Ovary (tissue), 9 donors: Measurements from ENCODE around the gene BAHCC1. TPM values are rescaled to one million over a fixed set of nuclear protein-coding genes. Genes with fewer than 3 reads are reported as not detected.

ENCODE experiments used
- DNase-seq, 5 donors: peaks; one replicate each; pipeline ENCODE4 v3.0.0-alpha.2; 2019 to 2020
- H3K27ac ChIP-seq, 2 donors: fragments of 200-600 bp; one replicate each; pipeline versions ENCODE4 v1.5.1 to v1.8.0; 2019 to 2022
- H3K27me3 ChIP-seq: fragments of 200-600 bp; one replicate; pipeline ENCODE4 v1.8.0; 2022
- H3K36me3 ChIP-seq: fragments of 200-600 bp; sonication (generic); one replicate; pipeline ENCODE4 v1.5.1; 2019
- H3K4me1 ChIP-seq: one replicate; pipeline ENCODE4 v1.8.1; 2013; ENCODE audit warnings: mild to moderate bottlenecking, moderate library complexity; ENCODE audit not compliant: insufficient read depth
- H3K4me3 ChIP-seq: fragments of 200-600 bp; sonication (generic); one replicate; pipeline ENCODE4 v1.5.1; 2017
- H3K9me3 ChIP-seq, 2 donors: fragments of 200-600 bp in 1 of 2; sonication (generic) in 1 of 2; one replicate each; pipeline versions ENCODE4 v1.5.1 to v1.8.1; 2013 to 2019; ENCODE audit warnings: mild to moderate bottlenecking in 1 of 2, moderate library complexity in 1 of 2
- EP300 ChIP-seq: sonication (generic); formaldehyde crosslinking; IDR thresholded peaks from one replicate; pipeline ENCODE4 v1.6.1; 2017; ENCODE audit warnings: antibody characterized with exemption
- POLR2A ChIP-seq: fragments of 450-650 bp; IDR thresholded peaks from one replicate; pipeline ENCODE4 v1.6.1; 2017; ENCODE audit warnings: antibody characterized with exemption, mild to moderate bottlenecking, moderate library complexity
- WGBS, 3 donors: extraction: QIAGEN DNeasy Blood & Tissue Kit in 1 of 3; methylation state at CpG; one replicate each; pipeline versions ENCODE4 v1.1.5 to v1.1.7; 2013 to 2017; 5-methylcytosine and 5-hydroxymethylcytosine counted together
- intact Hi-C, 4 donors: fragments of 100-400 bp; cut with DNase I; formaldehyde crosslinking; loops; one replicate each; pipeline versions ENCODE4 v1.11.0 to v1.15.1; 2022 to 2023
- polyA plus RNA-seq, 2 donors: library from polyadenylated mRNA; stranded (reverse); fragments of 200-250 nt in 1 of 2; fragments of 350-450 nt in 1 of 2; fragmentation: Illumina TruSeq in 1 of 2; extraction: RNeasy Lipid Tissue Mini Kit (QIAGEN cat#74804) in 1 of 2; gene quantifications; one replicate each; pipeline ENCODE4 v1.2.3, GENCODE V29; 2013 to 2014
- total RNA-seq, 7 donors: library from RNA; depleted of rRNA in 2 of 7; stranded (reverse); fragments of >200 nt in 2 of 7; fragmentation: NEBNext Ultra II Directional in 3 of 7; extraction: Animal tissue kit (Norgen Biotek cat#: 25700) in 3 of 7; gene quantifications; one replicate each; pipeline versions ENCODE4 v1.1.0 to v1.2.4, GENCODE V29; 2016 to 2023
- TF ChIP-seq, protein P1 (sequence below), 3 donors: fragments of 450-650 bp in 2 of 3; fragments of 200-600 bp in 1 of 3; IDR thresholded peaks; one replicate each; pipeline versions ENCODE4 v1.5.1 to v1.8.0; 2016 to 2022; ENCODE audit warnings: antibody characterized with exemption in 3 of 3, mild to moderate bottlenecking in 1 of 3
- donor health status: DM: no; HTN: no; CAD: no; lungs with moderate emphysema.
- donor health status: DM: no; HTN: no; CAD: no.
- donor health status: Bipolar disorder and iron deficiency.
- donor health status: DM: yes; HTN: yes; CAD: no.
- donor health status: DM: no; HTN: no; CAD: no.
- donor health status: DM: yes; HTN: yes; CAD: no.

The BAHCC1 gene
- total and polyA plus RNA-seq, 9 donors: 1.9 to 31.9 (median 18.4) TPM

DNA sequence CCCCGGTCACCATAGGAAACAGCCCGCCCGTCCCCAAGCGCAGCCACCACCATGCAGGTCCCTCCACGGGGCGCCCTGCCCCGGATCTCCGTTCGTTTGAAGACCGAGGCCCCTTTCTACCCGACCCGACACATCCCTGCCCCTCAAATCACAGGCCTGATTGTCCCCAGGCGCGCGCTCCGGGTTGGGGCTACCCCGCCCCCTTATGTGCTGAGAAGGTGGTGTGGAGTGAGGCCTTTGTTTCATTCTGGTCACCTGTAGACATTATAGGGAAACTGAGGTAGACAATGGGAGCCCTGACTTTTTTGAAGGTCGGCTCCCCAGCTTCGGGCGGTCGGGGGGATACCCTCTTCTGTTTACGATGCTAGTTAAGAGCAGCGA, 118.1 kb downstream of the BAHCC1 start:
- peak; percentile 67 to 79 (median 74) for DNase-seq

DNA sequence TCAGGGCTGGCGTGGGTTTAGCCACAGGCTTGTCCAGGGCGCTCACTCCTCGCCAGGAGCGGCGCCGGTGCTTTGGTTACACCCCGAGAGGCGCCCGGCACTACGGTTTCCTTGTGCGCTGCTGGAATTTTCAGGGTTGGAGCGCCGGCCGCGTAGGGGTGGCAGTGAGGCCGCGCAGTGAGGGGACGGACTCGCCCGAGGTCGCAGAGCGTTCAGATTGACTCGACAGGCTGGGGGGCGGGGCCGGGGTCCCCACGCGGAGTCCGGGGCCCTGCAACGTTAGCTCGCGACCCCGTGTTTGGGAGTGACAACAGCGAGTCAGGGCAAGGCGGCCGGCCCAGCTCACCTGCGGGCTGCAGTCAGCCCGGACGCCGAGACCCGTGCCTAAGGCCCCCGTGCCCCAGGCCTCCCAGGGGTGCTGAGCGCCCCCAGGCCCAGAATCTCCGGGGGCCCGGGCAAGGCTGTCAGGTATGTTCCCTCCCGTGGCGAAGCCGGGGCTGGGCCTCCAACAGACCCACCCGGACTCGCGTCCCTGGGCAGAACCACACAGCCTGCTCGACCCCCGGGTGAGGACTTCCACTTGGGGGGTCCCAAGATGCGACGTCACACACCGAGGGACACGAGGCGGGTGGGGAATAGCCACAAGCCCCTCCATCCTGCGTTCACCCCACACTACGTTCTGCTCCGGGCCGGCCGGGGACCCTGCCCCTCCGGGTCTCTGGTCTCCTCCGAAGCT, 118.7 kb downstream of the BAHCC1 start:
- intact Hi-C loops: loop anchor here in 2 of 4 donors (5.0 kb wide), 2 partner anchors 112 to 117 kb away; partner anchors contain the start of gene BAHCC1 (in 1 of the 2)

More for the DNA sequence above, 118.1 kb downstream of the BAHCC1 start:
- intact Hi-C loops: loop anchor here in 2 of 4 donors (5.0 kb wide), 2 partner anchors 111 to 116 kb away; partner anchors contain the start of gene BAHCC1 (in 1 of the 2)
- peaks cover 14% of the 10 kb centered on the region for H3K4me1 ChIP-seq
- H3K9me3 ChIP-seq: no peaks in the 10 kb centered on the region
- H3K36me3 ChIP-seq: no peaks in the 10 kb centered on the region
- TF ChIP-seq POLR2A (no peak), EP300 (no peak)
- TF ChIP-seq, protein P1, sequence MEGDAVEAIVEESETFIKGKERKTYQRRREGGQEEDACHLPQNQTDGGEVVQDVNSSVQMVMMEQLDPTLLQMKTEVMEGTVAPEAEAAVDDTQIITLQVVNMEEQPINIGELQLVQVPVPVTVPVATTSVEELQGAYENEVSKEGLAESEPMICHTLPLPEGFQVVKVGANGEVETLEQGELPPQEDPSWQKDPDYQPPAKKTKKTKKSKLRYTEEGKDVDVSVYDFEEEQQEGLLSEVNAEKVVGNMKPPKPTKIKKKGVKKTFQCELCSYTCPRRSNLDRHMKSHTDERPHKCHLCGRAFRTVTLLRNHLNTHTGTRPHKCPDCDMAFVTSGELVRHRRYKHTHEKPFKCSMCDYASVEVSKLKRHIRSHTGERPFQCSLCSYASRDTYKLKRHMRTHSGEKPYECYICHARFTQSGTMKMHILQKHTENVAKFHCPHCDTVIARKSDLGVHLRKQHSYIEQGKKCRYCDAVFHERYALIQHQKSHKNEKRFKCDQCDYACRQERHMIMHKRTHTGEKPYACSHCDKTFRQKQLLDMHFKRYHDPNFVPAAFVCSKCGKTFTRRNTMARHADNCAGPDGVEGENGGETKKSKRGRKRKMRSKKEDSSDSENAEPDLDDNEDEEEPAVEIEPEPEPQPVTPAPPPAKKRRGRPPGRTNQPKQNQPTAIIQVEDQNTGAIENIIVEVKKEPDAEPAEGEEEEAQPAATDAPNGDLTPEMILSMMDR (IDR thresholded peaks at IDR 0.05): no peak
- H3K4me3 ChIP-seq: peak overlapping the region; percentile 93
- 0 to 1% (median 1%) methylated on average over 20 to 23 of the region's 23 CpGs for WGBS, 3 donors
- peak overlapping the region; percentile 98 to 100 for H3K27ac ChIP-seq
- no peaks in the 10 kb centered on the region for H3K27me3 ChIP-seq

DNA sequence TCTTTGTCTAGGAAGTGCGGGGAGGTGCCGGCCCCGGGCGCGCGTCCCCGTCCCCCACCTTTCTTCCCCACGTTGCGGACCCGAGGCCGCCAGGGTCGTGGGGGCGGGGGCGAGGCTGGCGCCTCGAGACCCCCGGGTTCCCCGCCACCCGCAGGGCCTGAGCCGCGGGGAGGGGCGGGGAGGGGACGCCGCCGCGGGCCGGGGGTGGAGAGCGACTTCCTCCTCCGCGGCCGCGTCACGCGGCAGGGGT, 119.2 kb downstream of the BAHCC1 start:
- Histone ChIP-seq H3K27me3 (no peaks in the 10 kb centered on the region), H3K9me3 (no peaks in the 10 kb centered on the region), H3K36me3 (no peaks in the 10 kb centered on the region), H3K4me3 (peak overlapping the region; percentile 93), H3K4me1 (peaks cover 14% of the 10 kb centered on the region), H3K27ac (peak overlapping the region; percentile 98 to 100)
- intact Hi-C loops: loop anchor here in 2 of 4 donors (5.0 kb wide), 2 partner anchors 112 to 117 kb away; partner anchors contain the start of gene BAHCC1 (in 1 of the 2)
- TF ChIP-seq POLR2A (no peak), EP300 (no peak)
- TF ChIP-seq, protein P1 (IDR thresholded peaks at IDR 0.05): no peak
- 0 to 4% (median 1%) methylated on average over 7 to 34 of the region's 34 CpGs for WGBS, 3 donors
- DNase-seq: no peak

More for the DNA sequence above, 118.7 kb downstream of the BAHCC1 start:
- DNase-seq: peak; percentile 61 to 81 (median 70)
- 0 to 1% (median 1%) methylated on average over 60 to 64 of the region's 64 CpGs for WGBS, 3 donors
- Histone ChIP-seq H3K27ac (peak overlapping the region; percentile 98 to 100), H3K4me1 (peaks cover 13% of the 10 kb centered on the region), H3K4me3 (peak overlapping the region; percentile 93), H3K36me3 (no peaks in the 10 kb centered on the region), H3K9me3 (no peaks in the 10 kb centered on the region), H3K27me3 (no peaks in the 10 kb centered on the region)
- TF ChIP-seq, protein P1 (IDR thresholded peaks at IDR 0.05): no peak
- TF ChIP-seq POLR2A (no peak), EP300 (no peak)

DNA sequence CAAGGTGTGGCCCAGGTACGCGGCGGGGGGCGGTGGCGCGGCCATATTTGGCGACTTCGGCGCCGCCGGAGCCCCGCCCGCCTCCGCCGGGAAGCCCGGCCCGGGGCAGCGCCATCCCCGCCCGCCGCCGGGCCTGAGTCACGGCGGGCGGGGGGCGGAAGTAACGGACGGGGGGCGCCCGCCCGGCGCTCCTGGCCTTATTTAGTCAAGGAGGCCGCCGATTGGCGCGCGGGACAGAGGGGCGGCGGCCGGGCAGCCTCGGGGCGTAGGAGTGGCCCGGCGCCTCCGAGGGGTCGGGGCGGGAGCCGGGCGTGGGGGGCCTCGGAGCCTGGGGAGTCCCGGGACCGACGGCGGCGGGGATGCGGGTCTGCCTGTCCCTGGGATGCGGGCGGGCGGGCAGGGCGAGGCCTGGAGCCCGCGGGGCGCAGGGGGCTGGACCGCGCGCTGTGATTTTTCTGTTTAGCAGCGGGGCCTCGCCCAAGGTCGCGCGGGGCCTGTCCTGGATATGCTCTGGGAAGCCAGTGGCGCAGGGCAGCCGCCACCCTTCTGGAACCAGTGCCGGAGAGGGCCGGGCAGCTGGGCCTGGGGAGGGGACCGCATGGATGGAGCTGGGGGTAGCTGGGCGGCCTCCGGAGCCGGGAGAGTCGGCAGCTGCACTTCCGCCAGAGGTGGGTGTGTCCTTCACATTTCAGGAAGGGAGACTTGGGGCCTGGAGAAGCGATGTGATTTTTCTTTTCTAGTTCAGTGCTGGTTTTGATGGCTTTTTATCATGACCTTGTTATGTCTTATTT, 119.7 kb downstream of the BAHCC1 start:
- H3K4me3 ChIP-seq: peak overlapping the region; percentile 93
- intact Hi-C loops: loop anchor here in 2 of 4 donors (5.0 kb wide), 2 partner anchors 113 to 118 kb away; partner anchors contain the start of gene BAHCC1 (in 1 of the 2)
- DNase-seq: peak; percentile 83 to 89 (median 84)
- 0 to 1% (median 0%) methylated on average over 49 to 82 of the region's 82 CpGs for WGBS, 3 donors
- H3K4me1 ChIP-seq: peaks cover 18% of the 10 kb centered on the region
- peak overlapping the region; percentile 98 to 100 for H3K27ac ChIP-seq
- no peaks in the 10 kb centered on the region for H3K27me3 ChIP-seq
- no peaks in the 10 kb centered on the region for H3K36me3 ChIP-seq
- H3K9me3 ChIP-seq: no peaks in the 10 kb centered on the region
- TF ChIP-seq POLR2A (peak; percentile 72), EP300 (no peak)
- TF ChIP-seq, protein P1 (IDR thresholded peaks at IDR 0.05): no peak
